ENCODE measurements around the gene PRKCE.
"Not testable (repeated sequence)": the region's sequence is repeated elsewhere in the genome, so short reads cannot be mapped to it uniquely, and the experiment has no call there.

PRKCE gene

DNA sequence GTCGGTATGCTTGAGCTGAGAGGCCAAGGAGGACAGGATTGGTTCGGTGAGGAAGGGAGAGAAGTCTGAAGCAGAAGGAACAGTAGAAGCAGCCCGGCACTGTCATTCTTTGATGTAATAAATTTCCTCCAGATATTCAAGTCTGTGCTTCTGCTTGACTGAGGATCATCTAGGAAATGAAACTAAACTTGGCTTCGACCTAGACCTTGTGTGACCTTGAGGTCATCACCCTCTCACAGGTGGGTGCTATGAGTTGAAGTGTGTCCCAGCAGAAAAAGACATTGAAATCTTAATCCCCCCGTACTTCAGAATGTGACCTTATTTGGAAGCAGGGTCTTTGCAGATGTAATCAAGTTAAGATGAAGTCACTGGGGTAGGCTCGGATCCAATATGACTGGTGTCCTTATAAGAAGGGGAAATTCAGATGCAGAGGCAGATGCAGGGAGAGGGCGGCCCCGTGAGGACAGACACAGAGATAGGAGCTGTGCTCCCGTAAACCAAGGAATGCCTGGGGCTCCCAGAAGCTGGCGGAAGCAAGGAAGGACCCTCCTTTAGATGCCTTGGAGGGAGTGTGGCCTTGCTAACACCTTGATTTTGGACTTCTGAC, 49.0 kb downstream of the PRKCE start:
- no peak for DNase-seq

DNA sequence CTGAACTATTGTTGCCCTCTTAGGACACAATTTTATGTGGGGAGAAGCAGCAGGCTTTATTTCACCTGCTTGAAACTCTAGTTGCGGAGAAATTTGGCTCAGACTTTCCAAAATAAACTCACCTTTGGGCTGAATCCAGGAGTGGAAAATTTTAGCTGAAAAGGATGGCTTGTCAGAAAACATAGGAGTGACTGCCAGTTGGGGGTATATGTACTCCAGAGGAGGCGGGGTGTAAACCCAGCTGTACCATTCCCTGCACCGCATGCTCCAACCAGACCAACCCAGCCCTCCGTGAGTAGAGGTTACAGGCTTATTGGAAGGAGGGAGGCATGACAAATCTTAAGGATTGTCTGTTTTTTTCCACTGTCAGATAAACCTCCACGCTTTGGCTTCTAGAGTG, 53.8 kb downstream of the PRKCE start:
- no peak for DNase-seq

DNA sequence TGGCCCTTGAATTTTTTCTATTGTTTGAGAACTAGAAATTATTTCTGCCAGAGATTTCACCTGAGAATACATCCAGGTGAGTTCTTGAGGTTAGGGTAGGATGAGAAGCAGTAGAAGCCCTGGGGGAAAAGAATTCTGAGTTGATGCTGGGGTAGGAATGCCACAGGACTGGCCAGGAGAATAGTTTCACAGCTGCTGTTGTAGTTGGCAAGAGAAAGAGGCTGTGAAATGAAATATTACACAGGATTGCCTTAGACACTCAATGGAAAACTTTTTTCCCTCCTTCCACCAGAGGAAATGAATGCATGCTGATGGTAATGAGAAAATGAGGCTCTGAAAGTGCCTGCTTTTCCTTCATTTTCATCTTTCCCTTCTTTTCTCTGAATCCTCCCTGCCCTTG, 54.6 kb downstream of the PRKCE start:
- no peak for DNase-seq

DNA sequence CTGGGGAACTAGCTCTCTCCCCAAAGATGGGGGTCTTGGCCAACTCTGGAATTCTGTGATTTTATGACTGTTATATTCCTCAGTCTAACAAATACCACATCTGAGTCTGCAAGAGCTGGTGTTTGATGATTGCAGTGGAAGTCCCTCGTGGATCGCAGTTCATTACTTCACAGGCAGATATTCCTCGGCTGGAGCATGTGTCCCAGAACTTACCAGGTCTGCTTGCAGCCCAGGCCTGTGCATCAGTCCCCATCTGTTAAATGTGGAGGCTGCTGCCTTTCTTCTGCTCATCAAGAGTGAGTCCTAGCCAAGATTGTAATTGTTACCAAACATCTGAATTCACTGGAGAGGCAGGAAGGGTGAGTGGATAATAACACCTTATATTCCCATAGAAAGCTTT, 55.5 kb downstream of the PRKCE start:
- DNase-seq, result no peak

DNA sequence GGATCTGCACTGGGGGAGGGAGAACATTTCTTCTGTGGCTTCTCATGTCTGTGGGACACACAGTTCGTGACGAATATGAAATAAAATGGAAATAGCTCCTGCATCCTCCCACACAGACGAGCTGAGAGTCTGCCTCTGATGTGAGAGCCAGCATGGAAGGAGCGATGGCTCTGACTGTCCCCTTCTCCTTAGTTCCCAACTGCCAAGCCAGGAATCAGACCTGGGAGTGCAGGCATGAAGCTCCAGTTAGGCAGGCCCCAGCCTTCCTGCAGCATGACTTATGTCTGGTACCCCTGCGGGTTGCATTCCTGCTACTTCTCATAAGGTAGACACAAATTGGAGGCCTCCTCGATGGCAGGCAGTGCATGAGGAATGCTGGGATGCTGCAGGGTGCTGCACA, 56.2 kb downstream of the PRKCE start:
- no peak for DNase-seq

DNA sequence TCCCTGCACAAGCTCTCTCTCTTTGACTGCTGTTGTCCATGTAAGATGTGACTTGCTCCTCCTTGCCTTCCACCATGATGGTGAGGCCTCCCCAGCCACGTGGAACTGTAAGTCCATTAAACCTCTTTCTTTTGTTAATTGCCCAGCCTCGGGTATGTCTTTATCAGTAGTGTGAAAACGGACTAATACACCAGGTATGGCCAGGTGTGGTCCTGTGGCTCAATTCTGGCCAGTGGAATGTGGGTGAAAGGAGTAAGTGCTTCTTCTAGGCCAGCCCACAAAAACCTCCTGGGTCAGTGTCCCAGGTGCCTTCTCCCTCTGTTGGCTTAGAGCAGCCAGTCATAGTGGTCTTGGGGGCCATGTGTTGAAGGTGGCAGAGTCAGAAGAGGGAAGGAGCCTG, 57.0 kb downstream of the PRKCE start:
- DNase-seq, result no peak

DNA sequence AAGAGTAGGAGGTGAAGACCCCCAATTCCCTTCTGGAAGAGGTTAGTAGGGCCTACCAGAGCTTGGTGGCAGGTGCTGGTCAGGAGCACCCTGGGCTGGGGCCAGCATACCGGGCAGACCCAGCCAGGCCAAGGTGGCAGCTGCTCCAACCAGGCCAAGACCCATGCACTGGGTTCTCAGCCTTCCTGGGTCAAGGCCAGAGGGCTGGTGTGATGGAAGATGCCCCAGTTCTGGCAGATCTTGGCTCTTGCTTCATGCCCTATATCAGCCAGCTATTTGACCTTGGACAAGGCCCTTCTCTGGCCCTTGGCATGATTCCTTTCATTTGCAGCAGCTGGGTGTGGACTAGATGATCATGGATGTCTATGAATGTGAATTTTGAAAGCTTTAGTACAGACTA, 57.7 kb downstream of the PRKCE start:
- DNase-seq, result no peak

DNA sequence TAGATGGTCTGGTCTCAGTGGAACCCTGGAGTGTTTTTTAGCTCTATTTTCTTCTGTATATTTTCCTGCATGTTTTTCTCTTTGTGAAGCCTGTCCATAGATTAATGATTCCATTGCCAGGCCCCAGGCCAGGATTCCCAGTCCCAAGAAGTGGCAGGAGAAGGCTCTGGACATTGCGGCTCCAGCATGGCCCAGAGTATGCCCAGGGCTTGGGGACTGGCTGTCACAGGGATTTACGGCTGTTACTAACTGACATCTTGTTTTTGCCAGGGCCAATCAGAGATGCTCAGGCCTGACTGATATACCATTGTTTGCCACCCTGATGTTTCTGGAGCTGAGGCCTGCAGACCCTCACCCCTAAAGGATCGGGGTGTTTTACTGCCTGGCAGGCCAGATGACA, 59.0 kb downstream of the PRKCE start:
- no peak for DNase-seq

DNA sequence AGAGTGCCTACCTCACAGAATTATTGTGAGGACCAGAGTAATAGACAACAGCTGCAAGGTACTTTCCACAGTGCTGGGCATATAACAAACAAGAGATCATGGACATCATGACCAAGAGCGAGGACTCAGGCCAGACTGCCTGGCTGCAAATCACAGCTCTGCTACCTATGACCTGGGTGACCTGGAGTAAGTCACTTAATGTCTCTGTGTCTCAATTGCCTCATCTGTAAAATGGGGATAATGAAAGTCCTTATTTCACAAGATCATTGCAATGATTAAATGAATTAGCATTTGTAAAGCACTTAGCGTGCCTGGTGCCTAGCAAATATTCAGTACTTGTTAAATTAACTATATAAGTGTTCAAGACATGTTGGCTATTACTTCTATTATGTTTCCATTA, 59.7 kb downstream of the PRKCE start:
- no peak for DNase-seq

DNA sequence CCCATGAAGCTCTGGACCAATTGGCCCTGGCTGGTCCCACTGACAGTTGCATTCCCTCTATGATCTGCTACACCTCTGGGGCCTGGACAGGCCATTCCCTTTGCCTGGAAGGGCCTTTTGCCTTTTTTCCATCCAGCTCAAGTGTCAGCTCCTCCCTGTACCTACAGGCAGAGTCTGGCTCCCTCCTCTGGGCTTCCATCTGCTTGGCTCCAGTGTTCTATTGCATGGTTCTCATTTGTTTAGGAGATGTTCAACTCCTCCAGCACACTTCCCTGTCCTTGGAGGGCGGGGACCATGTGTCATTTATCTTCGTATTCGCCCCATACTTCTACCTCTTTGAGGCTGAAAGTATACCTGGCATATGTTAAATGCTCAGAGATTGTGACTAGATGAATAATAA, 61.1 kb downstream of the PRKCE start:
- DNase-seq, result no peak

DNA sequence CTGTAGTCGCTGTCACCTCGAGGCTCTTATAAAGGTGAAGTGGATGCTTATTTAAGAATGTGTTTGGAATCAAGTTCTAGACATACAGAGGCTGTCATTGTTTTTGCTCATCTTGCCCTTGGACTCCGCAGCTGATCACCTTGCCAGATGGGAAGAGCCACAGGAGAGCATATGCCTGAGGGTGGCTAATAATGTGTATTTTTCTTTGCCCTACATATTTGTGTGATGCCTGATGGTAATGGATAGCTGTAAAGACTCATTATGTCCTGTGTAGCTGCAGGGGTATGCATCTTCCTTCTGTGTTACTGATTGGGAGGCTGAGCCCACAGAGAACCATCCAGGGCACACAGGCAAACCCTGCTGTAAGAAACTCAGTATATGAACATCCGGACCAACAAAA, 61.7 kb downstream of the PRKCE start:
- no peak for DNase-seq

DNA sequence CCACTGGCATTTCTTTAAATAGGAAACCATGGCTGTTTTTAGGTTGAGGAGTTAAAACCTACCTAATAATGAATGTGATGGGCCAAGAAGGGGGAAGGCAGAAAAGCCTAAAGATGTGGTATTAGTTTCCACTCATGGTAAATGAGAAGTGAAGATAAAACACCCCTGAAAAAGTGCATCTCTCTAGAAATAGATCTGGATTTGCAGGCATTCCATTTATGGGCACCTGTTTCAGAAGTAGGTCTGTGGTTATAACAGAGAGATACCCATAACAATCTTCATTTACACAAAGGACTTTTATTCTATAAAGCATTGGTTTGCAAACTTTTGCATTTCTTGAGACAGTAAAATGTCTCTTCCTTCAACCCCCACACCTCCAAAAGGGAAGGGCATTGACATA, 62.1 kb downstream of the PRKCE start:
- no peak for DNase-seq

DNA sequence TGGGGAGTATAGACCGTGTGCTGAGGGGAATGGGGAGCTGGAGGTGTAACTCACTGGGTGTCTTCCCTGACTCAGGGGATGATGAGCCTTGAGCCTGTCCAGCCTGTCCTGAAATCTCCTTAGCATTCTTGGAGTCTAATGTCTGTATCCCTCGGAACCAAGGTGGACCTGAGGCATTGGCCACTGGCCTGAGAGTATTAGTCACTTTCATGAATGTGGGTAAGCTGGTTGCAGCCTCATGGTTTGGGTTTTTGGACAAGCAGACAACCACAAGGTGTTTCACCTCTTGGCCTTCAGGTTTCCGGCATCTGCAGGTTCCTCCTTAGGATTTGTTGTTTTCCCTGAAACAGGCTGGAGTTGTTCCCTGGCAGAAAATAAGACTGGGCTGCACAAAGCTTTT, 63.2 kb downstream of the PRKCE start:
- DNase-seq, result no peak

DNA sequence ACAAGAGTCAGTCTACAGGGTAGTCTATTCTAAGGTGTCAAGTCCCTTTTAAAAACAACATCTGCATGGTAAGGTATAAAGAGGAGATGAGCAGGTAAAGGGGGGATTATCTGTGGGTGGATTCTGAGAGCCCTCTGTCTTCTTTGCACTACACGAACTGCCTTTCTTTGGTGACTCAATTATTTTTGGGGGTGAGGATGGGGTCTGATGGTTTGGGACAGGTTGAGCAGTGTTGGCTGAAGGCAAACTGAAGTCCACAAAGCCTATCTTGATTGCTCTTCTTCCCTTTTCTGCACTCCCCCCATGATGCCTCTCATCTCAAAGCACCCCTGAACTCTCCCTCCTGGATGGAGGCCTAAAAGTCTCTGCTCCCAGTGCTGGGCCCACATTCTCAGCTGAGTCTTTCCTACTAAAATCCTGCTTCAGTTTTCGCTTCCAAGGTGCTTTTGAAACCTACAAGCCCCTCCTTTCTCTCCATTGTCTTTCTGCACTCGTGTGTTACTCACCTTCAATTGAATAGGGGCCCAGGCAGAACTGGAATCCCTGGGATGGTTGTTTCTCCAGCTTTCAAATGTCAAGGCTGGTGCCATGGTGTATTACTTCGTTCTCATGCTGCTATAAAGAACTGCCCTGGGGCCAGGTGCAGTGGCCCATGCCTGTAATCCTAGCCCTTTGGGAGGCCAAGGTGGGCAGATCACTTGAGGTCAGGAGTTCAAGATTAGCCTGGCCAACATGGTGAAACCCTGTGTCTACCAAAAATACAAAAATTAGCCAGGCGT, 64.3 kb downstream of the PRKCE start:
- no peak for DNase-seq

DNA sequence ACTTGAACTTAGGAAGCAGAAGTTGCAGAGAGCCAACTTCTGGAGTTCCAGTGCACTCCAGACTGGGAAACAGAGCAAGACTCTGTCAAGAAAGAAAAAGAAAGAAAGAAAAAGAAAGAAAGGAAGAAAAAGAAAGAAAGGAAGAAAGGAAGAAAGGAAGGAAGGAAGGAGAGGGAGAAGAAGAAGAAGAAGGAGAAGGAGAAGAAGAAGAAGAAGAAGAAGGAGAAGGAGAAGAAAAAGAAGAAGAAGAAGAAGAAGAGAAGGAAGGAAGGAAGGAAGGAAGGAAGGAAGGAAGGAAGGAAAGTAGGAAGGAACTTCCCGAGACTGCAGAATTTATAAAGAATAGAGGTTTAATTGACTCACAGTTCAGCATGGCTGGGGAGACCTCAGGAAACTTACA, 65.0 kb downstream of the PRKCE start:
- DNase-seq, result not testable (repeated sequence)

DNA sequence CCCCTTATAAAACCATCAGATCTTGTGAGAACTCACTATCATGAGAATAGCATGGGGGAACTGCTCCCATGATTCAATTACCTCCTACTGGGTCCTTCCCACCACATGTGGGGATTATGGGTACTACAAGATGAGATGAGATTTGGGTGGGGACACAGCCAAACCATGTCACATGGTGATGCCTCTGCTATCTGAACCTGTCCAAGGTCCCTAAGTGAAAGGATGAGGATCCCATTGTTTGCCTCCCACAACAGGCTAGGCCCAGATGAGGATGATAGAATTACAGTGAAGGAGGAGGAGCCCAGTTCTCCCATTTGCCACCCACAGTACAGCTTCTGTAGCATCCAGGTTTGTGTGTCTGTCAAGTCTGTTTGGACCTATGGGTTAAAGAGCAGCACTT, 65.4 kb downstream of the PRKCE start:
- DNase-seq, result no peak

DNA sequence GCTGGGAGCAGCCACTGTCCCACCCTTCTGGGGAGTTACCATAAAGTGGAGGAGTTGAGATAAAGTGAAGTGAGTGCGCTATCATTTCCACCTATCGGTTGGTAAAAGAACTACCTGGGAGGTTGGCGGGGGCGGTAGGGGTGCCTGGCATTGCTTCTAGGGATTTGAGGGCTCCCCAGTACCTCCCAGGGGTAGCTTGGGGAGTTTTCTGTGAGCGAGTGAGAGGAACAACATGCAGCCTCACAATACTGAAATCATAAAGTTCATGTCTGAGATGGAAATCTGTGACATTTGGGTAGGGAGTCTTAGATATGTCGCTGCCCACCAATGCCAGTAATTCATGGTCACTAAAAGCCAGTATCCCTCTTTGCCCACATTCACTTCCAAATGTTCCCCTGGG, 68.7 kb downstream of the PRKCE start:
- DNase-seq, result no peak

DNA sequence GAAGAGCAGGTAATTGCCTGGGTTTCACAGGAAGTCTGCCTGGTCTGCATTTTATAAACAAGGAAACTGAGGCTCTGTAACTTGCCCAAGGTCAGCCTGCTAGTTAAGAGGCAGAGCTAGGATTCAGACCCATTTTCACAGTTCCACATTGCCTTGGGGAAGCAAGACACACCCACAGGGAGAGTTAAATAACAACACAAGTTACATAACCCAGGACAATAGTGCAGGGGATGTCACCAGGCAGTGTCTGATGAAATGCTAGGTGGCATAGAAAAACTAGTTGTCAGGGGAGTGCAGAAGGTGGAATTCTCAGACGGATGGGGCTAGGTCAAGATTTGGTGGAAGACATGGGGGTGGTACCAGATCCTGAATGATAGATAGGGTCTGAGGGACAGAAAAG, 69.7 kb downstream of the PRKCE start:
- DNase-seq, result no peak

DNA sequence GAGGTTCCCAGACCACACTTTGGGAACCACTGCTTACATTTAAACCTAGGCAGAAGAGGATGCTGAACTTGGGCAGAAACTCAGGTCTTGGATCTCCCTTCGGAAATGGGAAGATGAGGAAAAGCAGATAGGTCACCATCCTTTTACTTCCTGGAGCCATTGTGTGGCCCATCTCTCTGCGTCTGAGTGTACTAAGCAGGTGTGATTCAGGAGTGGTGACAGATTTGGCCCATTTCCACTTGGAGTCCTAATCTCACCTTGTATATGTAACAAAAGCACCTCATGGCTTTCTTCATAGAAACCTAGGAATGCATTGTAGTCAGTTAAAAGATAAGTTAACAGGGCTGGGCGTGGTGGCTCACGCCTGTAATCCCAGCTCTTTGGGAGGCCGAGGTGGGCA, 71.0 kb downstream of the PRKCE start:
- DNase-seq, result no peak

DNA sequence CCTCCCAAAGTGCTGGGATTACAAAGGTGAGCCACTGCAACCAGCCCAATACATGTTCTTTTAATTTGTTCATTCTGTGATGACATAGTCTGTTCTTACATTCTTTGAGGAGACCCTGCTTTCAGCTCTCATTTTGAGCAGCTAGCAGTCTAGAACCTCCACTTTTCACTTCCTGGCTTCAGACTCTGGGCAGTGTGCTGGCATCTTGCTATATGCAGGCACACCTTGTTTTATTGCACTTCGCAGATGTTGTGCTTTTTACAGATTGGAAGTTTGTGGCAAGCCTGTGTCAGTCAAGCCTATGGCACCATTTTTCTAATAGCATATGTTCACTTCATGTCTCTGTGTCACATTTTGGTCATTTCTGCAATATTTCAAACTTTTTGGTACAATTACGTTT, 72.4 kb downstream of the PRKCE start:
- DNase-seq, result no peak

DNA sequence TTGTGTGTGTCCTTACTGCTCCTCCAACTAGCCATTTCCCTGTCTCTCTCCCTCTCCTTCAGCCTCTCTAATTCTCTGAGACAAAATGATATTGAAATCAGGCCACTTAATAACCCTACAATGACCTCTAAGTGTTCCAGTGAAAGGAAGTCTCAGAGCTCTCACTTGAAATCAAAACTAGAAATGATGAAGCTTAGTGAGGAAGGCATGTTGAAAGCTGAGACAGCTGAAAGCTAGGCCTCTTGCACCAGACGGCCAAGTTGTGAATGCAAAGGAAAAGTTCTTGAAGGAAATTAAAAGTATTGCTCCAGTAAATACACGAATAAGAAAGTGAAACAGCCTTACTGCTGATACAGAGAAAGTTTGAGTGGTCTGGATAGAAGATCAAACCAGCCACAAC, 72.9 kb downstream of the PRKCE start:
- DNase-seq, result no peak

DNA sequence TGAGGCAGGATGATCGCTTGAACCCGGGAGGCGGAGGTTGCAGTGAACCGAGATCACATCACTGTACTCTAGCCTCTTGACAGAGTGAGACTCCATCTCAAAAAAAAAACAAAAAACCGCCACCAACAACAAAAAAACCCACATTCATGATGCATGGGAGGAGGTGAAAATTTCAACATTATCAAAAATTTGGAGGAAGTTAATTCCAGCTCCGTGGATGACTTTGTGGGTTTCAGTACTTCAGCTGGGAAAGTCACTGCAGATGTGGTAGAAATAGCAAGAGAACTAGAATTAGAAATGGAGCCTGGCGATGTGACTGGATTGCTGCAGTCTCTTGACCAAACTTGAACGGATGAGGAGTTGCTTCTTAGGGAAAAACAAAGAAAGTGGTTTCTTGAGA, 74.3 kb downstream of the PRKCE start:
- DNase-seq, result no peak

DNA sequence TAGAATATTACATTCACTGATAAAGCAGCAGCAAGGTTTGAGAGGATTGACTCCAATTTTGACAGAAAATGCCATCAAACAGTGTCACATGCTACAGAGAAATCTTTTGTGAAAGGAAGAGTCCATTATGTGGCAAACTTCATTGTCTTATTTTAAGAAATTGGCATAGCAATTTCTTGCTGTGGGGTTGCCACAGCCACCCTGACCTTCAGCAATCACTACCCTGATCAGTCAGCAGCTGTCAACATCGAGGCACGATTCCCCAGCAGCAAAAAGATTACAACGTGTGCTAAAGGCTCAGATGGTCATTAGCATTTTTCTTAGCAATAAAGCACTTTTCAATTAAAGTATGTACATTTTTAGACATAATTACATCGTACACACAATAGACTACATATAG, 74.7 kb downstream of the PRKCE start:
- DNase-seq, result no peak

DNA sequence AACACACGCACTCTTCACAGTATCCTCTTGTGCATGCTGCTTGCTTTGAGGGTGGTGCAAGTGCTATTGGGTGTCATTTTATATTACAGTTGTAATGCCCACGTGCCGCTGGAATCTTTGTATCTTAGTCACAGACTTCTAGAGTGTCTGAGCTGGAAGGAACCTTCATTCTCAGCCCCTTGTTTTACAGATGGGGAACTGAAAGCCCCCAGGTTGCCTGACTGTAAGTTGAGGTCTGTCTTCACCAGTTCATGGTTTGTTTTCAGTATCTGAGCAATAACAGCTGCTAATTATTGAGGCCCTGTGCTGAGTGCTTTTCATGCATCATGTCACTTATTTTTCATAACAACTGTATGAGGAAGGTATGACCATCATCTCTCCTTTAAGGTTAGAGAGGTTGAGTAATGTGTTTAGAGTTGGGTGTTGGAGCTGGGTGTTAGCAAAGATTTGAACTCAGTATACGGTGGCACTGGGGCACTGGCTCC, 77.0 kb downstream of the PRKCE start:
- DNase-seq, result no peak
